Right atrium auricular region (tissue), 2 donors: ENCODE data around the gene GPR65. TPM values are rescaled to one million over a fixed set of nuclear protein-coding genes. Genes with fewer than 3 reads are reported as not detected.

ENCODE experiments used
- DNase-seq: peaks from one replicate; pipeline ENCODE4 v3.0.0-alpha.2; 2019; ENCODE audit warnings: low spot score
- H3K27ac ChIP-seq, 2 donors: fragments of 200-600 bp; sonication (generic); 1 replicate in 1 of 2; 2 replicates in 1 of 2; pipeline ENCODE4 v1.5.1; 2016 to 2019
- H3K27me3 ChIP-seq, 2 donors: fragments of 200-600 bp; sonication (generic); one replicate each; pipeline versions ENCODE4 v1.5.1 to v1.6.0; 2017 to 2019
- H3K36me3 ChIP-seq: fragments of 200-600 bp; sonication (generic); one replicate; pipeline ENCODE4 v1.5.1; 2016
- H3K4me1 ChIP-seq, 2 donors: fragments of 200-600 bp; sonication (generic); one replicate each; pipeline versions ENCODE4 v1.5.1 to v1.6.0; 2017 to 2019
- H3K4me3 ChIP-seq, 2 donors: fragments of 200-600 bp; sonication (generic); 1 replicate in 1 of 2; 2 replicates in 1 of 2; pipeline ENCODE4 v1.5.1; 2017 to 2019; ENCODE audit warnings: mild to moderate bottlenecking in 1 of 2, moderate library complexity in 1 of 2
- H3K9me3 ChIP-seq, 2 donors: fragments of 200-600 bp; sonication (generic); one replicate each; pipeline ENCODE4 v1.5.1; 2019
- total RNA-seq, 2 donors: library from RNA; depleted of rRNA; stranded (reverse); fragments of >200 nt; gene quantifications; one replicate each; pipeline ENCODE4 v1.1.0, GENCODE V29; 2016
- TF ChIP-seq, protein P1 (sequence below), 2 donors: fragments of 200-600 bp; sonication (generic); IDR thresholded peaks; one replicate each; pipeline ENCODE4 v1.5.1; 2019; ENCODE audit warnings: antibody characterized with exemption in 2 of 2

Gene GPR65
- total RNA-seq, 2 donors from 2014 or later, result 0.26 to 1.3 TPM

DNA sequence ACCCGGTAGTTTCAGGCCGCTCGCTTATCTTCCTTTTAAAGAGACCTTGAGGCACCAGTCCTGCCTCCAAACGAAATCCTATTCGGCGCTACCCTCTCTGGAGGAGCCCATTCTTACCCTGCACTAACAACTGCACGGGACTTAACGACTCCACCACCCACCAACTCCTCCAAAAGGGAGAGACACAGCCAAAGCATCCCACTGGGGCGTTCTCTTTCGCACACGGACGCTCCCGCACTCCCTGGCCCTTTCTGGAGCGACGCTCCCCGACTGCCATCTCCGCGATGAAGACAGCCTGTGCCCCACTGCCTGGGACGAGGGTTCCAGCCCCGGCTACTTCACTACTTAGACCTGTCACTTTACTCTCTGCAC lies 12.6 kb upstream of the GPR65 start:
- no peaks in the 10 kb centered on the region for H3K9me3 ChIP-seq
- DNase-seq, result no peak
- H3K27me3 ChIP-seq, result no peaks in the 10 kb centered on the region
- no peaks in the 10 kb centered on the region for H3K36me3 ChIP-seq
- TF ChIP-seq, protein P1, sequence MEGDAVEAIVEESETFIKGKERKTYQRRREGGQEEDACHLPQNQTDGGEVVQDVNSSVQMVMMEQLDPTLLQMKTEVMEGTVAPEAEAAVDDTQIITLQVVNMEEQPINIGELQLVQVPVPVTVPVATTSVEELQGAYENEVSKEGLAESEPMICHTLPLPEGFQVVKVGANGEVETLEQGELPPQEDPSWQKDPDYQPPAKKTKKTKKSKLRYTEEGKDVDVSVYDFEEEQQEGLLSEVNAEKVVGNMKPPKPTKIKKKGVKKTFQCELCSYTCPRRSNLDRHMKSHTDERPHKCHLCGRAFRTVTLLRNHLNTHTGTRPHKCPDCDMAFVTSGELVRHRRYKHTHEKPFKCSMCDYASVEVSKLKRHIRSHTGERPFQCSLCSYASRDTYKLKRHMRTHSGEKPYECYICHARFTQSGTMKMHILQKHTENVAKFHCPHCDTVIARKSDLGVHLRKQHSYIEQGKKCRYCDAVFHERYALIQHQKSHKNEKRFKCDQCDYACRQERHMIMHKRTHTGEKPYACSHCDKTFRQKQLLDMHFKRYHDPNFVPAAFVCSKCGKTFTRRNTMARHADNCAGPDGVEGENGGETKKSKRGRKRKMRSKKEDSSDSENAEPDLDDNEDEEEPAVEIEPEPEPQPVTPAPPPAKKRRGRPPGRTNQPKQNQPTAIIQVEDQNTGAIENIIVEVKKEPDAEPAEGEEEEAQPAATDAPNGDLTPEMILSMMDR (IDR thresholded peaks at IDR 0.05), result no peak
- peaks cover 0 to 33% of the 10 kb centered on the region in 2 donors for H3K4me1 ChIP-seq
- peak overlapping the region; percentile 96 to 97 for H3K27ac ChIP-seq
- H3K4me3 ChIP-seq, result peak overlapping the region; percentile 69 to 89

DNA sequence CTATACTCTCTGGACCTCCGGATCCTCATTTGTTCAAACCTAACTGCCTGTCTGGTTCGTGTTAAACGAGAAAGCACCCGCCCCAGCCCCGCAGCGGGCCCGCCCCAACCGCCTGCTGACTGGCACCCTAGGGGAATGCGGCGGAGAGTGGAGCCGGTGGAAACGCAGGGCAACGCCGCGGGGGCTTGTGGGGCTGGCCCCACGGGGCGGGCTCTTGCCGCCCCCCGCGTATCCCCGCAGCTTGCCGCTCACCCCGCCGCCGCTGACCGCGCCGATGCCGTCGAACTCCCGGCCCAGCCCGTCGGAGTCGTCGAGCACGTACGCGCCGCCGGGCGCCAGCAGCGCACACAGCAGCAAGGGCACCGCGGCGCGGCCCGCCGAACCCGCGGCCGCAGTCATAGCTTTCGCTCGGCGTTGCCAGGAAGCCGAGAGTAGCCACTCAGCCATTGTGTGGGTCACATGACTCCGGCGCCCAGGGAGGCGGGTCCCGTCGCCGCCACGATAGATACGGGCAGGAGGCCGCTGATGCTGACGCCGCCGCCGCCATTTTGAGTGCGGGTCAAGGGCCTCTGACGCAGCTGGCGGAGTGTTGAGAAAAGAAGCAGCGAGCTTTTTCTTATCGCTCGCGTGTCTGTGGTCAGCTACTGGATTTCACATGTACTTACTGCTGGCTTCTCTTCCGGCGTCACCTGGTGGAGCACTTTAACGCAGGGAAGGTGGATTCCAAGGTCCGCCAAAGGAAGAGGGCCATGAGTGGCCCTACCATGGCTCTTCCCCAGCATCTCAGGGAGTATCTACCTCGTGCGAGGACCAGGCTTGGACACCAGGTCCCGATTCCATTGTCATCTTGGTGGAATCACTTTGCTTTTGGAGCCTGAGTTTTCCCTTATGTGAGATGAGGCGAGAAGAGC lies 12.0 kb upstream of the GPR65 start, which contains the start of gene GALC:
TSS of gene GALC (minus strand) at position 465 of the 911 bp plus-strand sequence. CDS start at position 447, 18 bp downstream.
- Histone ChIP-seq H3K9me3 (no peaks in the 10 kb centered on the region), H3K4me1 (peaks cover 0 to 33% of the 10 kb centered on the region in 2 donors), H3K27me3 (no peaks in the 10 kb centered on the region), H3K27ac (peak within 1 kb of the TSS; percentile 96 to 97), H3K4me3 (peak within 1 kb of the TSS; percentile 69 to 89), H3K36me3 (no peaks in the 10 kb centered on the region)
- DNase-seq, result peak; percentile 98
- TF ChIP-seq, protein P1 (IDR thresholded peaks at IDR 0.05), result no peak

DNA sequence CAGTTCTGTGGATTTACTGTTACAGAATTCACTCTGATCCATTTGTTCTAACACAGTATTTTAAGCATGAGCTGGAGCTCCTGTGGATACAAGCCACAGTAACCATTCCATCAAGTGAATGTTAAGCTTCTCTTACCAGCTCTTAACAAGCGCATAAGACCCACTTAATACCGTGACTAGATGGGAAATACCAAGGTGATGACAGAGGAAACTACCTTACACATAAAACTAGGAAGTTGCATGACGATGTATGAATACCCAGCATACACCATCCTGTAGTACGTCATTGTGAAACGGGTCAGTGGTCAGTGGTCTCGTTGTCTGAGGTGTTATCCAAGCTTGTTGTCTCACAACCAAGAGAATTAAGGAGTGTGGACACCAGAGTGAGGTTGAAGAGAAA lies 10.0 kb upstream of the GPR65 start:
- H3K4me1 ChIP-seq, result peaks cover 0 to 33% of the 10 kb centered on the region in 2 donors
- no peak overlapping the region for H3K4me3 ChIP-seq
- H3K36me3 ChIP-seq, result no peaks in the 10 kb centered on the region
- H3K27ac ChIP-seq, result no peak overlapping the region
- TF ChIP-seq, protein P1 (IDR thresholded peaks at IDR 0.05), result no peak
- H3K9me3 ChIP-seq, result no peaks in the 10 kb centered on the region
- H3K27me3 ChIP-seq, result no peaks in the 10 kb centered on the region
- no peak for DNase-seq

DNA sequence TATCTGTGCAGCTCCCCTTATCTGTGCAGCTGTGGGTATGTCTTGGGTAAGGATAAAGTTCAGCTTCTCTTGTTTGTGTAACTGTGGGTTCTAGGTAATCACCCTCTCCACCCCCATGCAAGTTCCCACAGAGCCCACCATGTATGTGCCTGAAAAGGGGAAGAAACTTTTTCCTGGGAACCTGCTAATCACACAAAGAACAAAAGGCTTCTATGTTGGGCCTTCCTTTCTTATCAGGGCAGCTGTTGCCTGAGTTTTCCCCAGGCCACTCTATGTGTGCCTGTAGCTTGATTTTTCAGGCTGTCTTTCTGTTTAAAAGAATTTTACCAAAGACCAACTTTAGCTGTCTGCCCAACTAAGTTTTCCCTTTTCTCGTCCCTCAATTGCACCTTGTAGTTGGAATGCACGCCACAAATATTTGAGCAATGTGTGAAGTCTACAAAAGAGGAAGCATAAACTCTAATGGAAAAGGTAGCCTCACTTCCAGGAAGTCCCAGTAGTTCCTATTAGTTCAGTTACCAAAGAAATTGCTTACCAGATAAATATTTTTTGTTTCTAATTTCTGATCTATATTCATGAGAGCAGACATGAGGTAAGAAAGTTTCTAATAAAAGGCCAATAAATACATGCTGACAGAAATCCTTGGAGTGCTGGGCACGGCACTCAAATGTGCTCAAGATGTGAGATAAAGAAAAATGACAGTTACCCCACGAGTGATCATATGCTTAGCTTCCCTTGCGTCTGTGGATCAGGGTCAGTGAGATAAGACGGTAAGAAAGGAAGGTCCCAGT lies 9.2 kb upstream of the GPR65 start:
- no peaks in the 10 kb centered on the region for H3K27me3 ChIP-seq
- H3K36me3 ChIP-seq, result no peaks in the 10 kb centered on the region
- H3K4me1 ChIP-seq, result peaks cover 0 to 32% of the 10 kb centered on the region in 2 donors
- peak overlapping the region; percentile 14 to 29 for H3K27ac ChIP-seq
- no peak for DNase-seq
- TF ChIP-seq, protein P1 (IDR thresholded peaks at IDR 0.05), result no peak
- H3K9me3 ChIP-seq, result no peaks in the 10 kb centered on the region
- H3K4me3 ChIP-seq, result no peak overlapping the region

DNA sequence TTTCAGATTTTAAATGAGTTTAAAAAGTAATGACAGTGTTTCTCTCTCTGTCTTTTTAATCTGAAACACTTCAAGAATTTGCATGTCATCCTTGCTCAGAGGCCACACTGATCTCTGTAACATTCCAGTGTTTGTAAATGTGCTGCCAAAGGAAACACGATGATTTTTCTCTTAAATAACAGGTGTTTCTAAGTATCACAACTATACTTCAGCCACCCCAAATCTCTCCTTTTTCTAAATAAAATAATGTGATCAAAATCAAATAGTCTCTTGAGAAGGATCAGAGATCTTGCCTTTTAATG lies 8.7 kb upstream of the GPR65 start:
- Histone ChIP-seq H3K27me3 (no peaks in the 10 kb centered on the region), H3K4me3 (no peak overlapping the region), H3K27ac (peak overlapping the region in 1 of 2 donors; percentile 29), H3K36me3 (no peaks in the 10 kb centered on the region), H3K4me1 (peaks cover 0 to 26% of the 10 kb centered on the region in 2 donors), H3K9me3 (no peaks in the 10 kb centered on the region)
- DNase-seq, result no peak
- TF ChIP-seq, protein P1 (IDR thresholded peaks at IDR 0.05), result no peak
